ENCODE results near the gene TRIM37.
"Not testable (repeated sequence)": the region's sequence is repeated elsewhere in the genome, so short reads cannot be mapped to it uniquely, and the experiment has no call there.

The TRIM37 gene

GRCh38 chr17:58960068-58960467, 146.6 kb downstream of the TRIM37 start:
- DNase-seq (ENCODE audit: low read depth) = peak; percentile 35
- H3K4me3 ChIP-seq (ENCODE audit: low read depth, low read length) = no peak overlapping the region
- TF ChIP-seq CTCF (IDR thresholded peaks at IDR 0.05; ENCODE audit: low read depth, low read length, missing control alignments) = peak; percentile 25

GRCh38 chr17:58957725-58958073, 149.0 kb downstream of the TRIM37 start:
- H3K4me3 ChIP-seq (ENCODE audit: low read depth, low read length); DNase-seq (ENCODE audit: low read depth): not testable (repeated sequence)

- DNase-seq (ENCODE audit: low read depth) = no peak
- no peak overlapping the region for H3K4me3 ChIP-seq (ENCODE audit: low read depth, low read length)
Observed at GRCh38 chr17:58956997-58957724, 149.5 kb downstream of the TRIM37 start.

GRCh38 chr17:58954358-58954757, 152.3 kb downstream of the TRIM37 start:
- DNase-seq (ENCODE audit: low read depth); H3K4me3 ChIP-seq (ENCODE audit: low read depth, low read length): not testable (repeated sequence)

More at GRCh38 chr17:58956997-58957724, 149.5 kb downstream of the TRIM37 start:
- TF ChIP-seq CTCF (IDR thresholded peaks at IDR 0.05; ENCODE audit: low read depth, low read length, missing control alignments) = no peak

- H3K4me3 ChIP-seq (ENCODE audit: low read depth, low read length) = no peak overlapping the region
- no peak for DNase-seq (ENCODE audit: low read depth)
Observed at GRCh38 chr17:58947824-58948223, 158.9 kb downstream of the TRIM37 start.

GRCh38 chr17:58947411-58947810, 159.3 kb downstream of the TRIM37 start:
- TF ChIP-seq CTCF (IDR thresholded peaks at IDR 0.05; ENCODE audit: low read depth, low read length, missing control alignments) = no peak
- DNase-seq (ENCODE audit: low read depth) = no peak

More at GRCh38 chr17:58947824-58948223, 158.9 kb downstream of the TRIM37 start:
- no peak for TF ChIP-seq CTCF (IDR thresholded peaks at IDR 0.05; ENCODE audit: low read depth, low read length, missing control alignments)

GRCh38 chr17:58944166-58944565, 162.5 kb downstream of the TRIM37 start:
- DNase-seq (ENCODE audit: low read depth) = no peak
- no peak for TF ChIP-seq CTCF (IDR thresholded peaks at IDR 0.05; ENCODE audit: low read depth, low read length, missing control alignments)
- H3K4me3 ChIP-seq (ENCODE audit: low read depth, low read length) = no peak overlapping the region

More at GRCh38 chr17:58947411-58947810, 159.3 kb downstream of the TRIM37 start:
- H3K4me3 ChIP-seq (ENCODE audit: low read depth, low read length) = no peak overlapping the region

GRCh38 chr17:58936295-58936694, 170.4 kb downstream of the TRIM37 start:
- TF ChIP-seq CTCF (IDR thresholded peaks at IDR 0.05; ENCODE audit: low read depth, low read length, missing control alignments) = no peak
- DNase-seq (ENCODE audit: low read depth) = no peak
- no peak overlapping the region for H3K4me3 ChIP-seq (ENCODE audit: low read depth, low read length)

Data from GM12864 (cell line).